ENCODE results near the gene BSCL2. TPM values are rescaled to one million over a fixed set of nuclear protein-coding genes. Genes with fewer than 3 reads are reported as not detected.
A peak's percentile ranks its signal among the peaks of the same experiment; 100 is the strongest.

The BSCL2 gene
- total and polyA plus RNA-seq, 2 of the 13 experiments (the other 11 are each of a cell fraction or from before 2014, with no cell fraction given) = 19.5 to 21.1 TPM

DNA sequence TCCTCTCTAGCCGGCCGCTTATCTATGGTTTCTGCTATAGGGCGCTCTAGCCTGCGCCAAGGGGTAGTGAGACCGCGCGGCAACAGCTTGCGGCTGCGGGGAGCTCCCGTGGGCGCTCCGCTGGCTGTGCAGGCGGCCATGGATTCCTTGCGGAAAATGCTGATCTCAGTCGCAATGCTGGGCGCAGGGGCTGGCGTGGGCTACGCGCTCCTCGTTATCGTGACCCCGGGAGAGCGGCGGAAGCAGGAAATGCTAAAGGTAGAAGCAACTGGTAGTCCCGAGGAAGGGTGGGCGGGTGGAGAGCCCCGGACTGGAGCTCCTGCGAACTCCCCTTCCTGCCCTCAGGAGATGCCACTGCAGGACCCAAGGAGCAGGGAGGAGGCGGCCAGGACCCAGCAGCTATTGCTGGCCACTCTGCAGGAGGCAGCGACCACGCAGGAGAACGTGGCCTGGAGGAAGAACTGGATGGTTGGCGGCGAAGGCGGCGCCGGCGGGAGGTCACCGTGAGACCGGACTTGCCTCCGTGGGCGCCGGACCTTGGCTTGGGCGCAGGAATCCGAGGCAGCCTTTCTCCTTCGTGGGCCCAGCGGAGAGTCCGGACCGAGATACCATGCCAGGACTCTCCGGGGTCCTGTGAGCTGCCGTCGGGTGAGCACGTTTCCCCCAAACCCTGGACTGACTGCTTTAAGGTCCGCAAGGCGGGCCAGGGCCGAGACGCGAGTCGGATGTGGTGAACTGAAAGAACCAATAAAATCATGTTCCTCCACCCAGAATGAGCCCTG is 35.4 kb downstream of the BSCL2 start, which contains the start of the genes LBHD1 and UQCC3 (continued):
- TF ChIP-seq, protein P1, sequence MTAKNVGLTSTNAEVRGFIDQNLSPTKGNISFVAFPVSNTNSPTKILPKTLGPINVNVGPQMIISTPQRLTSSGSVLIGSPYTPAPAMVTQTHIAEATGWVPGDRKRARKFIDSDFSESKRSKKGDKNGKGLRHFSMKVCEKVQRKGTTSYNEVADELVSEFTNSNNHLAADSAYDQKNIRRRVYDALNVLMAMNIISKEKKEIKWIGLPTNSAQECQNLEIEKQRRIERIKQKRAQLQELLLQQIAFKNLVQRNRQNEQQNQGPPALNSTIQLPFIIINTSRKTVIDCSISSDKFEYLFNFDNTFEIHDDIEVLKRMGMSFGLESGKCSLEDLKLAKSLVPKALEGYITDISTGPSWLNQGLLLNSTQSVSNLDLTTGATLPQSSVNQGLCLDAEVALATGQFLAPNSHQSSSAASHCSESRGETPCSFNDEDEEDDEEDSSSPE (CRISPR knock-in tag; IDR thresholded peaks at IDR 0.05) = peak; percentile 59
- TF ChIP-seq ZNF180 (CRISPR knock-in tag; IDR thresholded peaks at IDR 0.05; ENCODE audit: borderline replicate concordance, low read depth) (0 out of 2 replicates have a peak, but pooled peaks have one; percentile 65), ARHGAP35 (CRISPR knock-in tag; IDR thresholded peaks at IDR 0.05; ENCODE audit: borderline replicate concordance) (0 out of 2 replicates have a peak, but pooled peaks have one; percentile 38), GTF3A (CRISPR knock-in tag; conservative IDR thresholded peaks at IDR 0.05) (no peak), ZNF432 (CRISPR knock-in tag; IDR thresholded peaks at IDR 0.05; ENCODE audit: borderline replicate concordance) (no peak), ZNF772 (CRISPR knock-in tag; IDR thresholded peaks at IDR 0.05) (peak; percentile 45), ZFP36L2 (CRISPR knock-in tag; IDR thresholded peaks at IDR 0.05) (no peak), HOXD1 (CRISPR knock-in tag; IDR thresholded peaks at IDR 0.05) (no peak), ZBTB7B (CRISPR knock-in tag; IDR thresholded peaks at IDR 0.05) (peak; percentile 48; the same call in 1 of the 2 replicates), NFYB (CRISPR knock-in tag; IDR thresholded peaks at IDR 0.05) (peak; percentile 35; the same call in 1 of the 2 replicates), RFXAP (CRISPR knock-in tag; IDR thresholded peaks at IDR 0.05; ENCODE audit: borderline replicate concordance) (0 out of 2 replicates have a peak, but pooled peaks have one; percentile 34), KDM5A (IDR thresholded peaks at IDR 0.05; ENCODE audit: borderline replicate concordance, low read length) (peak; percentile 86), MED13 (CRISPR knock-in tag; IDR thresholded peaks at IDR 0.05) (no peak), MAFK (conservative IDR thresholded peaks at IDR 0.05 in 1 of 2, IDR thresholded peaks at IDR 0.05 in 1 of 2; ENCODE audit: low read length in 2 of 2) (peak in 1 of 2 experiments; percentile 47; a peak in 1 of 4 replicates), FIP1L1 (IDR thresholded peaks at IDR 0.05; ENCODE audit: borderline replicate concordance, insufficient read depth, low read depth, low read length) (peak; percentile 93; the same call in 1 of the 2 replicates), AHR (CRISPR knock-in tag; IDR thresholded peaks at IDR 0.05) (no peak; the same call in 1 of the 2 replicates), PRPF4 (IDR thresholded peaks at IDR 0.05; ENCODE audit: low read depth, low read length, poor library complexity, severe bottlenecking) (no peak), BORCS8-MEF2B (CRISPR knock-in tag; IDR thresholded peaks at IDR 0.05) (0 out of 2 replicates have a peak, but pooled peaks have one; percentile 67), ZNF101 (CRISPR knock-in tag; IDR thresholded peaks at IDR 0.05; ENCODE audit: borderline replicate concordance, low read depth) (no peak), GABPA (IDR thresholded peaks at IDR 0.05; ENCODE audit: low read depth, low read length) (peak; percentile 51), GABPA (CRISPR knock-in tag; IDR thresholded peaks at IDR 0.05; ENCODE audit: low read depth) (peak; percentile 88), MIER2 (CRISPR knock-in tag; IDR thresholded peaks at IDR 0.05) (no peak), RFXANK (CRISPR knock-in tag; IDR thresholded peaks at IDR 0.05) (no peak), RBAK (CRISPR knock-in tag; IDR thresholded peaks at IDR 0.05) (no peak)
- TF ChIP-seq, protein P2, sequence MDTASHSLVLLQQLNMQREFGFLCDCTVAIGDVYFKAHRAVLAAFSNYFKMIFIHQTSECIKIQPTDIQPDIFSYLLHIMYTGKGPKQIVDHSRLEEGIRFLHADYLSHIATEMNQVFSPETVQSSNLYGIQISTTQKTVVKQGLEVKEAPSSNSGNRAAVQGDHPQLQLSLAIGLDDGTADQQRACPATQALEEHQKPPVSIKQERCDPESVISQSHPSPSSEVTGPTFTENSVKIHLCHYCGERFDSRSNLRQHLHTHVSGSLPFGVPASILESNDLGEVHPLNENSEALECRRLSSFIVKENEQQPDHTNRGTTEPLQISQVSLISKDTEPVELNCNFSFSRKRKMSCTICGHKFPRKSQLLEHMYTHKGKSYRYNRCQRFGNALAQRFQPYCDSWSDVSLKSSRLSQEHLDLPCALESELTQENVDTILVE (CRISPR knock-in tag; IDR thresholded peaks at IDR 0.05) = peak; percentile 36; the same call in 1 of the 2 replicates
- TF ChIP-seq, protein P3, sequence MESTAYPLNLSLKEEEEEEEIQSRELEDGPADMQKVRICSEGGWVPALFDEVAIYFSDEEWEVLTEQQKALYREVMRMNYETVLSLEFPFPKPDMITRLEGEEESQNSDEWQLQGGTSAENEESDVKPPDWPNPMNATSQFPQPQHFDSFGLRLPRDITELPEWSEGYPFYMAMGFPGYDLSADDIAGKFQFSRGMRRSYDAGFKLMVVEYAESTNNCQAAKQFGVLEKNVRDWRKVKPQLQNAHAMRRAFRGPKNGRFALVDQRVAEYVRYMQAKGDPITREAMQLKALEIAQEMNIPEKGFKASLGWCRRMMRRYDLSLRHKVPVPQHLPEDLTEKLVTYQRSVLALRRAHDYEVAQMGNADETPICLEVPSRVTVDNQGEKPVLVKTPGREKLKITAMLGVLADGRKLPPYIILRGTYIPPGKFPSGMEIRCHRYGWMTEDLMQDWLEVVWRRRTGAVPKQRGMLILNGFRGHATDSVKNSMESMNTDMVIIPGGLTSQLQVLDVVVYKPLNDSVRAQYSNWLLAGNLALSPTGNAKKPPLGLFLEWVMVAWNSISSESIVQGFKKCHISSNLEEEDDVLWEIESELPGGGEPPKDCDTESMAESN (CRISPR knock-in tag; conservative IDR thresholded peaks at IDR 0.05) = peak; percentile 88

Measured in HepG2 (cell line).